HG03442 (cell line): ENCODE measurements around the gene MYLK.

Experiments used
- ATAC-seq: cut with Tn5 transposase; IDR thresholded peaks from one replicate; pipeline ENCODE4 v1.9.1; 2021; ENCODE audit warnings: mild to moderate bottlenecking, moderate library complexity; ENCODE audit not compliant: unreplicated experiment

The MYLK gene

GRCh38 chr3:123568034-123568433, 316.1 kb downstream of the MYLK start:
- no peak for ATAC-seq

- ATAC-seq, result no peak
Observed at GRCh38 chr3:123564056-123564455, 320.1 kb downstream of the MYLK start.

DNA sequence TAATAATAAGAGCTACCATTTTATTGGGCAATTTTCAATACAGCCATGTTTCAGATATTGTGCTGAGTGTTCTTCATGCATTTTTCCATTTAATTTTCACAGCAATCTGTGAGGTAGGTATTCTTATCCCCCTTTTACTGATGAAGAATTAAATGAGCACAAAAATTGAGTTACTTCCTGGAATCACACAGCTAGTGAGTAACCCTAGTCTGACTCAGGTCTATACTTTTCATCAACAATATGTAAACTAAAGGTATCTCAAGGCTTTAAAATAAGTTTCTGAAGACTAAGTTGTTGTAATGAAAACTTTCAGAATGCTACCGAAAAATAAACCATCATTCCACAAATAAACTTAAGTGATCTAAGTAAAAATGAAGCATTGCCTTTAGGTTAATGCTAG, 321.6 kb downstream of the MYLK start:
- no peak for ATAC-seq

DNA sequence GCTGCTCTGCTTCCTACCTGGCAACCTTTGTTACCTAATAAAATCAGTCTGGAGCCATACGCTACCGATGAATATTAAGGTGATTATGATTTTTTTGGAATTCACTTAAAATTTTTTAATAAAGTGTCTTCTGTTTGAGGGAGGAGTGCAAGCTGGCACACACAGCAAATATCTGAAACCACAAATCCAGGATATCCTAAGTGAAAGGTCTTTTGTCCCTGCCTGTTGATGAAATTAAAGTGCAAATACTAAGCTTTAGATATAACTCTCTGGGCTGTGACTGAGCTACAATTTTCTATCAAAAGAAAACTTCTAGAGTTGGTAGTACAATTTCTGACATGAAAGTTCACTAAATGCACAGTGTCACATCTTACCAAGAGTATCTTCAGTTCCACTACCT, 322.9 kb downstream of the MYLK start:
- ATAC-seq, result no peak
